ENCODE measurements around the gene GIPC2.

The GIPC2 gene

DNA sequence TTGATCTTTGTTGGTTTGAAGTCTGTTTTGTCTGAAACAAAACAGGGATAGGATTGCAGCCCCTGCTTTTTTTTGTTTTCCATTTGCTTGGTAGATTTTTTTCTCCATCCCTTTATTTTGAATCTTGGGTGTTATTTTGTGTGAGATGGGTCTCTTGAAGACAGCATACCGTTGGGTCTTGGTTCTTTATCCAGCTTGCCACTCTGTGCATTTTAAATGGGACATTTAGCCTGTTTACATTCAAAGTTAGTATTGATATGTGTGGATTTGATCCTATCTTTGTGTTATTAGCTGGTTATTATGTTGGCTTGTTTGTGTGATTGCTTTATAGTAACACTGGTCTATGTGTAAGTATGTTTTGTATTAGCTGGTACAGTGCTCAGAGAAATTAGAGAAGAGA is 40.9 kb downstream of the GIPC2 start:
- no peak for DNase-seq (ENCODE audit: low read depth)
- TF ChIP-seq, protein P1, sequence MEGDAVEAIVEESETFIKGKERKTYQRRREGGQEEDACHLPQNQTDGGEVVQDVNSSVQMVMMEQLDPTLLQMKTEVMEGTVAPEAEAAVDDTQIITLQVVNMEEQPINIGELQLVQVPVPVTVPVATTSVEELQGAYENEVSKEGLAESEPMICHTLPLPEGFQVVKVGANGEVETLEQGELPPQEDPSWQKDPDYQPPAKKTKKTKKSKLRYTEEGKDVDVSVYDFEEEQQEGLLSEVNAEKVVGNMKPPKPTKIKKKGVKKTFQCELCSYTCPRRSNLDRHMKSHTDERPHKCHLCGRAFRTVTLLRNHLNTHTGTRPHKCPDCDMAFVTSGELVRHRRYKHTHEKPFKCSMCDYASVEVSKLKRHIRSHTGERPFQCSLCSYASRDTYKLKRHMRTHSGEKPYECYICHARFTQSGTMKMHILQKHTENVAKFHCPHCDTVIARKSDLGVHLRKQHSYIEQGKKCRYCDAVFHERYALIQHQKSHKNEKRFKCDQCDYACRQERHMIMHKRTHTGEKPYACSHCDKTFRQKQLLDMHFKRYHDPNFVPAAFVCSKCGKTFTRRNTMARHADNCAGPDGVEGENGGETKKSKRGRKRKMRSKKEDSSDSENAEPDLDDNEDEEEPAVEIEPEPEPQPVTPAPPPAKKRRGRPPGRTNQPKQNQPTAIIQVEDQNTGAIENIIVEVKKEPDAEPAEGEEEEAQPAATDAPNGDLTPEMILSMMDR (IDR thresholded peaks at IDR 0.05; ENCODE audit: insufficient read depth, low read depth, low read length, missing control alignments): no peak

DNA sequence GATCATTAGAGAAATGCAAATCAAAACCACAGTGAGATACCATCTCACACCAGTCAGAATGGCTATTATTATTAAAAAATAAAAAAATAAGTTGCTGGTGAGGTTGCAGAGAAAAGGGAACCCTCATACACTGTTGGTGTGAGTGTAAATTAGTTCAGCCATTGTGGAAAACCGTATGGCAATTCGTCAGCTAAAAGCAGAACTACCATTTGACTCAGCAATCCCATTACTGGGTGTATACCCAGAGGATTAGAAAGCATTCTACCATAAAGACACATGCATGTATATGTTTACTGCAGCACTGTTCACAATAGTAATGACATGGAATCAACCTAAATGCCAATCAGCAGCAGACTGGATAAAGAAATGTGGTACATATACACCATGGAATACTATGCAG is 42.2 kb downstream of the GIPC2 start:
- TF ChIP-seq, protein P1 (IDR thresholded peaks at IDR 0.05; ENCODE audit: insufficient read depth, low read depth, low read length, missing control alignments): no peak
- DNase-seq (ENCODE audit: low read depth): no peak
- H3K4me3 ChIP-seq (ENCODE audit: low read length): no peak overlapping the region

More for the DNA sequence above, 40.9 kb downstream of the GIPC2 start:
- no peak overlapping the region for H3K4me3 ChIP-seq (ENCODE audit: low read length)

DNA sequence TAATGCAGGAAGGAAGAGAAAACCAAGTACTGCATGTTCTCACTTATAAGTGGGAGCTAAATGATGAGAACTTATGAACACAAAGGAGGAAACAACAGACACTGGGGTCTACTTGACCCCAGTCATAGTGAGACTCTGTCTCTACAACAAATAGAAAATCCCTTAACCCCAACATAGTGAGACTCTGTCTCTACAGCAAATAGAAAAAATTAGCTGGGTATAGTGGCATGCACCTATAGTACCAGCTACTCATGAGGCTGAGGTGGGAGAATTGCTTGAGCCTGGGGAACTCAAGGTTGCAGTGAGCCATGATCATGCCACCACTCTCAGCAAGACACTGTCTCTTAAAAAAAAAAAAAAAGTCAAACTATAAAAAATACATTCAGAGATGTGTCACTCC is 42.7 kb downstream of the GIPC2 start:
- no peak for DNase-seq (ENCODE audit: low read depth)
- TF ChIP-seq, protein P1 (IDR thresholded peaks at IDR 0.05; ENCODE audit: insufficient read depth, low read depth, low read length, missing control alignments): no peak
- H3K4me3 ChIP-seq (ENCODE audit: low read length): no peak overlapping the region

DNA sequence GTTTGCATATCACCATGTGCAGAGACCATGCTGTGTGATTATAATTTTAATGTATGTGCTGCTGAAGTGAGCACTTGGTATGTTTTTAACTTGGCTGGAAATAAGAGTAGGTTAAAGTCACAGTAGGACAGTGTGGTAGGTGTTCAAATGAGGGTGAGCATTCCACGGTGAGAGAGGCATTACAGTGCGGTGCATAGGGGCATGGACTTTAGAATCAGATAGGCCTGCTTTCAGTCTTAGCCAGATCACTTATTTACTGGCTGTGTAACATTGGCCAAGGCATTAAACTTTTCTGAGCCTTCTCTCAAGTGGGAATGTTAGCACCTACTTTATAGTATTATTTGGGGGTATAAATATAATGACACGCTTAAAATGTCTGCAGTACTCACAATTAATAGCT is 43.2 kb downstream of the GIPC2 start:
- H3K4me3 ChIP-seq (ENCODE audit: low read length): no peak overlapping the region
- DNase-seq (ENCODE audit: low read depth): no peak
- TF ChIP-seq, protein P1 (IDR thresholded peaks at IDR 0.05; ENCODE audit: insufficient read depth, low read depth, low read length, missing control alignments): no peak

DNA sequence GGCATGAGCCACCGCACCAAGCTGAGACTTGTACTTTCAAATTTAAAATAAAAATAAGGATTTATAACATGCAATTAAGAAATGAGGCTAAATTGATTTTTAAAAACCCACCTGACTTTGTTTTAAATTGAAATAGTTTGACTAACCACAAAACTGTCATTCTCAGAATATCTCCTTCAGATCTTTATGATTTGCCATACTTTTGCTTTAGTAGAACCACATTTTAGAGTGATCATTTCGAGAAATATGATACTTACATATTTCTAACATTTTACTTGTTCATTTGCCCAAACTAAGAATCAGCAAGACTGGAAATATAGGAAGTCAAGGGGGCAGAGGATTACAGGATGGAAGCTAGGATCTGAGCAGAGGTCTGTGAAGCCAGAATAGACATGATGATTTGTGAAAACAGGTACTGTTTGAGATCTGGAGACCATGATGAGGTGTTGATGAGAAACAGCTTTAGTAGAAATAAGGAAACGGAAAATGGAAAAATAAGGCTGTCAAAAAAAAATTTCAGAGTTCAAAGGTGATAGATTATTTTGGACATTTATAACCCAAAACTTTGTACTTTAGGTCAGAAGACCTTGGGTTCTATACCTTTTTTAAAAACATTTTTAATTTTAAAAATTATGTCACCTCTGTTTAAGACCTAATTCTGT is 44.8 kb downstream of the GIPC2 start:
- TF ChIP-seq, protein P1 (IDR thresholded peaks at IDR 0.05; ENCODE audit: insufficient read depth, low read depth, low read length, missing control alignments): no peak
- no peak for DNase-seq (ENCODE audit: low read depth)
- no peak overlapping the region for H3K4me3 ChIP-seq (ENCODE audit: low read length)

DNA sequence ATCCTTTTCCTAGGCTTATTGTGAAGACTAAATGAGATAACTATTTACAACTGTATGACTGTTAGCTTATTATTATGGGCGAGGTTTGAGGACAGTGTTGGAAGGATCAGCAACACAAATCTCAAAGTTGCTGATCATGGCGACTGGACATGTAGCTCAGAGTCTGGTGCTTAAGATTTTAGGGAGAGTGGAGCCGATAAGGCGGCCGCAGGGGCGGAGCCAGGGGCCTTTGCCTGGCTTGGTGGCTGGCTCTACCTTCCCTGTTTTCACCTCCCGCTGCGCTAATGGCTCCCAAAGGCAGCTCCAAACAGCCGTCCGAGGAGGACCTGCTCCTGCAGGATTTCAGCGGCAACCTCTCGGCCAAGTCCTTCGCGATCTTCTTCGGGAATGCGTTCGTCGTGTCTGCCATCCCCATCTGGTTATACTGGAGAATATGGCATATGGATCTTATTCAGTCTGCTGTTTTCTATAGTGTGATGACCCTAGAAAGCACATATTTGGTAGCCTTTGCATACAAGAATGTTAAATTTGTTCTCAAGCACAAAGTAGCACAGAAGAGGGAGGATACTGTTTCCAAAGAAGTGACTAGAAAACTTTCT is 45.5 kb downstream of the GIPC2 start:
- TF ChIP-seq, protein P1 (IDR thresholded peaks at IDR 0.05; ENCODE audit: insufficient read depth, low read depth, low read length, missing control alignments): no peak
- no peak for DNase-seq (ENCODE audit: low read depth)
- H3K4me3 ChIP-seq (ENCODE audit: low read length): no peak overlapping the region

DNA sequence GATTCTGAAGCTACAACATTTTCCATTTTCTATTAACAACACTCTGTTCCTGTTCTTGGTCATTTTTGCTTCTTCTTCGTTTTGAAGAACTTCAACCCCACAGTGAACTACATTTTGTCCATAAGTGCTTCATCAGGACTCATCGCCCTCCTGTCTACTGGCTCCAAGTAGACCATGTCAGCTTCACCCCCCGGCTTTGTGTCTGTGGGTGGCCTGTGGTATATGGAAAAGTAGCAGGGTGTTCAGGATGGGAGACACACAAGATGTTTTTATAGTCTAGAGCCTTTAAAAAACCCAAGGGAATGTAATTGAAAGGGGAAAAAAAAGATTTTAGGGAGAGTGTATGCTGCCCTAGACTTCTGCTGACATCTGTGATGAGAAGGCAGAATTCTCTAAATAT is 46.1 kb downstream of the GIPC2 start:
- TF ChIP-seq, protein P1 (IDR thresholded peaks at IDR 0.05; ENCODE audit: insufficient read depth, low read depth, low read length, missing control alignments): no peak
- no peak for DNase-seq (ENCODE audit: low read depth)
- no peak overlapping the region for H3K4me3 ChIP-seq (ENCODE audit: low read length)
